OCI-LY7 (cell line): ENCODE measurements around the gene CRYZ. TPM values are rescaled to one million over a fixed set of nuclear protein-coding genes. Genes with fewer than 3 reads are reported as not detected.
A peak's percentile ranks its signal among the peaks of the same experiment; 100 is the strongest.
"Not testable (repeated sequence)": the region's sequence is repeated elsewhere in the genome, so short reads cannot be mapped to it uniquely, and the experiment has no call there.

Source experiments
- BruUV-seq: library from RNA; stranded (reverse); fragments of 400-500 nt; replicated peaks from 2 replicates; lab custom pipeline; 2021; lab: Mats Ljungman, UMichigan
- CTCF ChIA-PET: fragments of 300-600 bp; sonication (Branson Sonifier 250); formaldehyde crosslinking; loops from one replicate; lab custom pipeline; 2022; ENCODE audit warnings: antibody characterized with exemption; ENCODE audit not compliant: unreplicated experiment; lab: Charles Lee
- POLR2A ChIA-PET: fragments of 300-600 bp; sonication (Branson Sonifier 250); formaldehyde crosslinking; loops from one replicate; lab custom pipeline; 2022; ENCODE audit warnings: antibody characterized with exemption; lab: Charles Lee
- DNase-seq: peaks from one replicate; pipeline ENCODE4 v3.0.0-alpha.2; 2015; ENCODE audit warnings: low spot score
- H2AFZ ChIP-seq: fragments of 200-600 bp; sonication (generic), shearing (Covaris generic); 2 replicates; pipeline ENCODE4 v1.6.1; 2014; ENCODE audit warnings: mild to moderate bottlenecking, antibody characterized with exemption, low read length, moderate library complexity
- H3K27ac ChIP-seq: fragments of 200-600 bp; sonication (generic); 2 replicates; pipeline ENCODE4 v1.5.1; 2014; ENCODE audit warnings: mixed run types, low read depth, mild to moderate bottlenecking, moderate library complexity, low read length, inconsistent platforms; ENCODE audit not compliant: poor library complexity, severe bottlenecking
- H3K36me3 ChIP-seq: fragments of 200-600 bp; sonication (generic); 2 replicates; pipeline ENCODE4 v1.6.1; 2014; ENCODE audit warnings: mild to moderate bottlenecking, antibody characterized with exemption, low read length, moderate library complexity, mixed read lengths; ENCODE audit not compliant: insufficient read depth
- H3K4me1 ChIP-seq: fragments of 200-600 bp; sonication (generic); 2 replicates; pipeline ENCODE4 v1.5.1; 2014; ENCODE audit warnings: mild to moderate bottlenecking, low read length; ENCODE audit not compliant: insufficient read depth, poor library complexity, severe bottlenecking
- H3K4me2 ChIP-seq: fragments of 200-600 bp; sonication (generic); 2 replicates; pipeline ENCODE4 v1.6.1; 2014; ENCODE audit warnings: mild to moderate bottlenecking, low read length
- H3K4me3 ChIP-seq: fragments of 200-600 bp; sonication (generic); 2 replicates; pipeline ENCODE4 v1.5.1; 2014; ENCODE audit warnings: mild to moderate bottlenecking, low read depth, low read length; ENCODE audit not compliant: poor library complexity, severe bottlenecking
- H3K79me2 ChIP-seq: fragments of 200-600 bp; sonication (generic); 2 replicates; pipeline ENCODE4 v1.6.1; 2016; ENCODE audit warnings: low read depth, mild to moderate bottlenecking, low read length, moderate library complexity, mixed read lengths; ENCODE audit not compliant: insufficient read depth
- H3K9me2 ChIP-seq: fragments of 200-600 bp; sonication (generic); 2 replicates; pipeline ENCODE4 v1.6.1; 2016; ENCODE audit warnings: mild to moderate bottlenecking, low read length, mixed read lengths; ENCODE audit not compliant: insufficient read depth
- H3K9me3 ChIP-seq: fragments of 200-600 bp; sonication (generic); 2 replicates; pipeline ENCODE4 v1.6.1; 2014; ENCODE audit warnings: mild to moderate bottlenecking, mixed run types, low read length, mixed read lengths
- H4K20me1 ChIP-seq: fragments of 200-600 bp; sonication (generic); 2 replicates; pipeline ENCODE4 v1.6.1; 2014; ENCODE audit warnings: mild to moderate bottlenecking, antibody characterized with exemption, low read length, moderate library complexity, mixed read lengths; ENCODE audit not compliant: insufficient read depth
- EZH2phosphoT487 ChIP-seq: fragments of 200-600 bp; sonication (generic); IDR thresholded peaks from 2 replicates; pipeline ENCODE4 v1.6.1; 2018; ENCODE audit warnings: low read depth, borderline replicate concordance, mild to moderate bottlenecking, mixed run types, antibody characterized with exemption, low read length, moderate library complexity, mixed read lengths
- intact Hi-C: fragments of 100-400 bp; cut with micrococcal nuclease; formaldehyde crosslinking; loops from one replicate; pipeline ENCODE4 v1.10.0; 2022; ENCODE audit not compliant: unreplicated experiment
- total RNA-seq, 2 experiments: library from RNA; depleted of rRNA in 1 of 2; stranded (reverse); fragments of >200 nt in 1 of 2; shearing (Covaris generic) in 1 of 2; gene quantifications; 2 replicates each; pipeline ENCODE4 v1.2.3, GENCODE V29; 2014 to 2022
- TF ChIP-seq, protein P1 (sequence below): fragments of 200-600 bp; sonication (generic); conservative IDR thresholded peaks from 2 replicates; pipeline ENCODE4 v1.5.1; 2014; ENCODE audit warnings: mild to moderate bottlenecking, antibody characterized with exemption, low read length, moderate library complexity, mixed read lengths

CRYZ gene
- total RNA-seq, 2 experiments from 2014 or later, result 27.8 to 39.0 TPM

DNA sequence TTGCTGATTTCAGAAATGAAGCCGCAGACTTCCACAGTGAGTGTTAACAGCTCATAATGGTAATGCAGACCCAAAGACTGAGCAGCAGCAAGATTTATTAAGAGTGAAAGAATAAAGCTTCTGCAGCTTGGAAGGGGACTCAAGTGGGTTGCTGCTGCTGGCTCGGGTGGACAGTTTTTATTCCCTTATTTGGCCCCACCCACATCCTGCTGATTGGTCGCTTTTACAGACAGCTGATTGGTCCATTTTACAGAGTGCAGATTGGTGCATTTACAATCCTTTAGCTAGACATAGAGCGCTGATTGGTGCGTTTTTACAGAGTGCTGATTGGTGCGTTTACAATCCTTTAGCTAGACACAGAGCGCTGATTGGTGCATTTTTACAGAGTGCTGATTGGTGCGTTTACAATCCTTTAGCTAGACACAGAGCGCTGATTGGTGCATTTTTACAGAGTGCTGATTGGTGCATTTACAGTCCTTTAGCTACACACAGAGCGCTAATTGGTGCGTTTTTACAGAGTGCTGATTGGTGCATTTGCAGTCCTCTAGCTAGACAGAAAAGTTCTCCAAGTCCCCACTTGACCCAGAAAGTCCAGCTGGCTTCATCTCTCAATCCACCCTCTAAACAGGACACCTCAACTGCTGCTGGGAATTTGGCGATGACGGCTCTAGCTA lies 7.6 kb upstream of the CRYZ start:
- H3K4me3 ChIP-seq, CTCF ChIA-PET, H3K4me2 ChIP-seq, H3K9me3 ChIP-seq, DNase-seq, H4K20me1 ChIP-seq, H2AFZ ChIP-seq, intact Hi-C loops, H3K4me1 ChIP-seq, BruUV-seq, H3K27ac ChIP-seq, H3K9me2 ChIP-seq, H3K79me2 ChIP-seq: not testable (repeated sequence)
- peaks cover 94% of the 10 kb centered on the region for H3K36me3 ChIP-seq
- POLR2A ChIA-PET, result interaction anchor here (0.8 kb wide), 1 partner anchor 489 kb away, joined by 4 read pairs; no protein-coding TSS in a partner anchor

DNA sequence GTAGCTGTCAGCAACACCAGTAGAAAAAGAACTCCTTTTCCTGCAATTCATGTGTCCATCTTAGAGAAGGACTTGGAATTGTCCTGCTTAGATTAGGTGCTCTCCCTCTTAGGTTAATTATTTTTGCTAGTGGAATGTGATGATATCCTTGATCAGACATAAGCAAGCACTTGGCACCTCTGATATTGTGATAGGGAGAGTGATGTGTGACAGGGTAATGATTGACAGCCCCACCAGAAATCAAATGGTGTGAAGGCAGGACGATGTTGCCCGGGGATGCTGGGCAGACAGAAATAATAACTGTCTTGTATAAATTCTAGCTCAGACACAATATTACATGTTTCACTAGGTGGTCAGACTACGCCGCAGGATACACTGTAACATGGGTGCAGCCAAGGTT lies 4.5 kb upstream of the CRYZ start:
- Histone ChIP-seq H3K79me2 (peaks cover 23% of the 10 kb centered on the region; the same call in 1 of the 2 replicates), H3K4me2 (no peak overlapping the region), H3K4me1 (peaks cover 12% of the 10 kb centered on the region), H3K9me2 (no peaks in the 10 kb centered on the region), H3K9me3 (no peaks in the 10 kb centered on the region), H2AFZ (no peak overlapping the region), H3K27ac (no peak overlapping the region), H3K36me3 (peaks cover 72% of the 10 kb centered on the region), H4K20me1 (no peaks in the 10 kb centered on the region), H3K4me3 (no peak overlapping the region)
- CTCF ChIA-PET, result no interaction called here
- POLR2A ChIA-PET, result interaction anchor here (1.2 kb wide), 1 partner anchor 15 kb away, joined by 4 read pairs; no protein-coding TSS in a partner anchor
- no TSS peak for BruUV-seq
- DNase-seq, result no peak
- TF ChIP-seq EZH2phosphoT487, result no peak
- TF ChIP-seq, protein P1, sequence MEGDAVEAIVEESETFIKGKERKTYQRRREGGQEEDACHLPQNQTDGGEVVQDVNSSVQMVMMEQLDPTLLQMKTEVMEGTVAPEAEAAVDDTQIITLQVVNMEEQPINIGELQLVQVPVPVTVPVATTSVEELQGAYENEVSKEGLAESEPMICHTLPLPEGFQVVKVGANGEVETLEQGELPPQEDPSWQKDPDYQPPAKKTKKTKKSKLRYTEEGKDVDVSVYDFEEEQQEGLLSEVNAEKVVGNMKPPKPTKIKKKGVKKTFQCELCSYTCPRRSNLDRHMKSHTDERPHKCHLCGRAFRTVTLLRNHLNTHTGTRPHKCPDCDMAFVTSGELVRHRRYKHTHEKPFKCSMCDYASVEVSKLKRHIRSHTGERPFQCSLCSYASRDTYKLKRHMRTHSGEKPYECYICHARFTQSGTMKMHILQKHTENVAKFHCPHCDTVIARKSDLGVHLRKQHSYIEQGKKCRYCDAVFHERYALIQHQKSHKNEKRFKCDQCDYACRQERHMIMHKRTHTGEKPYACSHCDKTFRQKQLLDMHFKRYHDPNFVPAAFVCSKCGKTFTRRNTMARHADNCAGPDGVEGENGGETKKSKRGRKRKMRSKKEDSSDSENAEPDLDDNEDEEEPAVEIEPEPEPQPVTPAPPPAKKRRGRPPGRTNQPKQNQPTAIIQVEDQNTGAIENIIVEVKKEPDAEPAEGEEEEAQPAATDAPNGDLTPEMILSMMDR, result no peak
- intact Hi-C loops, result no loop called here

DNA sequence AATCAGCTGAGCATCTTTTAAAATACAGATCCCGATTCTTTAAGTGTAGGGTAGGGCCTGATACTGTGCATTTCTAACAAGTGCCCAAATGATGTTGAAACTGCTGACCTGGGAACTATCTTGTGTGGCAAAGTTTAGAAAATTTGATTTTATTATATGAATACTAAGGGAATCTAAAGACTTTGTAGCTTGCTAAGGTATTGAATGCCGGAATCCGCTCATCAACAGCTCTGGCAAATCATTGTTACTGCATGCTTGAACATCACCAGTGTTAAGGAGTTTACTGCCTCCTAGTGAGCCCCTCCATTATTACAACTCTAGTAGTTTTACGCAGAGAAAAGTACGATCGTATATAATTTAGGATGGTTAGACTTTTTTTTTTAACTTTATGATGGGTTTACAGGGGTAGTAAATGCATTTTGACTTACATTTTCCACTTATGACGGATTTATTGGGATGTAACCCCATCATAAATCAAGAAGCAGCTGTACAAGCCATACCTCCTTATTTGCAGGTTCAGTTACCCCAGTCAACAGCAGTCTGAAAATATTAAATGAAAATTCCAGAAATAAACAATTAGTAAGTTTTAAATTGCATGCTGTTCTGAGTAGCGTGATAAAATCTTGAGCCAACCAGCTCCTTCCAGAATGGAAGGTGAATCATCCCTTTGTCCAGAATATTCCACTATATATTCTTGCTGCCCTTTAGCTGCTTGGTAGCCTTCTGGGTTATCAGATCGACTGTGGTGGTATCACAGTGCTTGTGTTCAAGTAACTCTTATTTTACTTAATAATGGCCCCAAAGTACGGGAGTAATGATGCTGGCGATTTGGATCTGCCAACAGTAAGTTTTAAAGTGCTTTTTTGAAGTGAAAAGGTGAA lies 994 bp upstream of the CRYZ start:
- DNase-seq, result peak; percentile 87
- no peaks in the 10 kb centered on the region for H4K20me1 ChIP-seq
- H3K9me3 ChIP-seq, result no peaks in the 10 kb centered on the region
- H3K9me2 ChIP-seq, result no peaks in the 10 kb centered on the region
- H2AFZ ChIP-seq, result peak overlapping the region; percentile 99
- peaks cover 23% of the 10 kb centered on the region; the same call in 1 of the 2 replicates for H3K79me2 ChIP-seq
- peak overlapping the region; percentile 95 for H3K4me3 ChIP-seq
- CTCF ChIA-PET, result interaction anchor here (0.6 kb wide), 1 partner anchor 30 kb away, joined by 3 read pairs; no protein-coding TSS in a partner anchor
- H3K27ac ChIP-seq, result peak overlapping the region; percentile 86
- TF ChIP-seq, protein P1, result peak; percentile 87
- no peak for TF ChIP-seq EZH2phosphoT487
- peaks cover 21% of the 10 kb centered on the region for H3K4me1 ChIP-seq
- POLR2A ChIA-PET, result interaction anchor here (0.6 to 2.3 kb wide), 6 partner anchors 11 to 995 kb away, joined by 3 to 5 read pairs (median 4); no protein-coding TSS in a partner anchor
- intact Hi-C loops, result loop anchor here (2.0 kb wide), 2 partner anchors 537 to 991 kb away; partner anchors contain the start of gene ACADM
- peaks cover 41% of the 10 kb centered on the region for H3K36me3 ChIP-seq
- peak overlapping the region; percentile 88 for H3K4me2 ChIP-seq
- no TSS peak for BruUV-seq

DNA sequence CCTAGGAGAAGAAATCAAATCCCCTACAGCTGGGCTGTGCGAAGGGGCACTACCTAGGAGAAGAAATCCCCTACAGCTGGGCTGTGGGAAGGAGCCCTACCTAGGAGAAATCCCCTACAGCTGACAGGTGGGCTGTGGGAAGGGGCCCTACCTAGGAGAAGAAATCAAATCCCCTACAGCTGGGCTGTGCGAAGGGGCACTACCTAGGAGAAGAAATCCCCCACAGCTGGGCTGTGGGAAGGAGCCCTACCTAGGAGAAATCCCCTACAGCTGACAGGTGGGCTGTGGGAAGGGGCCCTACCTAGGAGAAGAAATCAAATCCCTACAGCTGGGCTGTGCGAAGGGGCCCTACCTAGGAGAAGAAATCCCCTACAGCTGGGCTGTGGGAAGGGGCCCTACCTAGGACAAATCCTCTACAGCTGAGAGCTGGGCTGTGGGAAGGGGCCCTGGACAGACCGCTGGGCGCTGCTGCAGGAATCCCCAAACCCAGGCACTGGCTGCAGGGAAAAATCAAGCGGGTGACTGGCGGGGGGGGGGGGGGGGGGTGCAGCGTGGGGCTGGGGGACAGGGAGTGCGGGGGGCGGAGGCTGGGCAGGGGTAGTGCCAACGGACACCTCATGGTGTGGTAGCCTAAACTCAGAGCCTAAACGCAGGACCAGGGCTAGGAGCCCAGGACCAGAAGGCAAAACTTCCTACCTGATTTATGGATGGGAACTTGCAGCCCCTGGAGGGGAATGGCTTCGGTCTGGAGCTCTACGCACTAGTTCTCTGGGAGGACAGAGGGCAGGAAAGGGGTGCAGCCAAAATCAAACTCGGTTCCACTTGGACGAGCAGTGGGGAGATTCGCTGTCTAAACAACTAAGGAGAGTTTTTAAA lies 541 bp downstream of the CRYZ start:
- peak; percentile 22 for DNase-seq
- H3K79me2 ChIP-seq, result peaks cover 23% of the 10 kb centered on the region; the same call in 1 of the 2 replicates

More for the DNA sequence above, 541 bp downstream of the CRYZ start:
- Histone ChIP-seq H3K4me1 (peaks cover 21% of the 10 kb centered on the region), H3K4me3 (peak overlapping the region; percentile 95), H3K36me3 (peaks cover 40% of the 10 kb centered on the region), H3K4me2 (peak overlapping the region; percentile 88), H2AFZ (peak overlapping the region; percentile 99), H3K27ac (peak overlapping the region; percentile 86)
- H4K20me1 ChIP-seq, H3K9me3 ChIP-seq, BruUV-seq, H3K9me2 ChIP-seq, CTCF ChIA-PET: not testable (repeated sequence)
- POLR2A ChIA-PET, result interaction anchor here (0.7 to 2.3 kb wide), 4 partner anchors 10 to 997 kb away, joined by 4 to 5 read pairs (median 4); no protein-coding TSS in a partner anchor
- intact Hi-C loops, result loop anchor here (2.0 kb wide), 2 partner anchors 536 to 992 kb away; partner anchors contain the start of gene ACADM
